HS-5 (cell line): ENCODE data around the gene AGAP1.

Experiments used
- DNase-seq: peaks from one replicate; pipeline ENCODE4 v3.0.0-alpha.2; 2012; ENCODE audit warnings: low read depth

Gene AGAP1

DNA sequence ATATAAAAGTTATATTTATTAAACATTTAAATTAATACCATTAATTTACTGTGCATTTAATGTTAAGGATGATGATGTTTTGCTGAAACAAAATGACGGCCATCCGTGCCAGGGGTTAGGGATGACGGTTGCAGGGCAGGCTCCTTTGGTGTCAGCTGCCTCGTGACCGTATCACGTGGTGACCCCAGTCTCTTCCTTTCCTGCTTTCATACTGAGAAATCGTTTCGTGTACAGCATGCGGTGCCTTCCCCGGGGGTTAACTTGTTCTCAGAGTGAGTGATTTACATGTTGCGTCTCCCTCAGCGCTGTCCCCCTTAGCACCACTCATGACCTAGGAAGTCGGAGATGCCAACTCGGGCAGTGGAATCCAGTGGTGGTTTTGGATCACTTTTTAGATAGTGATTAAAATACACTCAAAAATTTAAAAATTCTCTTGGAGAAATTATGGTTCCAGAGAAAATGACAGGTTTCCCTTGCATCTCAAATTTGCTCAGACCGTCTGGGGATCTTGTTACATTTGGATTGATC, 383.5 kb downstream of the AGAP1 start:
- no peak for DNase-seq

DNA sequence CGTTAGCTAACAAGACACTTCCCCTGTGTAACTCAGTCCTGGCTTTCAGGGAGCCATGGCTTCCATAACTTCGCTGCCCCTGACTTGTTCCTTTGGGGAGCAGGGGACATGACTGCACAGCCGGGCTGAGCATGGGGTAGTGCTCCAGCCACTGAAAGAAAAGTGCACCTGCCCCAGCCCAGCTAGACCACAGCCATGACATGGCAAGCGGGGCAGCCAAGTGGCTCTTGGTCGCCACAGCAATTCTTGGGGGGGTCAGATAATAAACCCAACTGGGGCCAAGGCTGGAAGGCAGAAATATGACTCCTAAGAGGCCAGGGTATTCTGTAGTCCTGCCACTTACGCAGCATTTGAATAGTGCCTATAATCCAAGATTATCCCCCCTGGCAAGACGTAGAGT, 385.3 kb downstream of the AGAP1 start:
- DNase-seq, result no peak

DNA sequence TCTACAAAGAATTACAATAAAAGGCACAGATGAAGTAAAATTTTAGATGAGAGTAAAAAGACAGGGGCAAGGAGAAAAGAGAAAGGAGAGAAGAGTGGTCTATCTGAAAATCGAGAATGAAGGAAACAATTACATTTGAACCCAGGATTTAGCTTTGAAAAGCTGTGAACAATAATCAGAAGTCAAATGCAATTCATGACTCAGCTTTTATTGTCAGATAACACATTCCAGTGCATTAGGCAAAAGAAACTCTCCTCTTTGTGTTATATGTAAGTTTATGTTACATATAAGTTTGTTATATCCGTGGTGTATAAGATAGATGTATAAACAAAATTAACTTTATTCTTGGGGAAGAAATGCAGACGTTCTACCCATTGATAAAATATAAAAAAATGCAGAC, 389.8 kb downstream of the AGAP1 start:
- DNase-seq, result no peak

DNA sequence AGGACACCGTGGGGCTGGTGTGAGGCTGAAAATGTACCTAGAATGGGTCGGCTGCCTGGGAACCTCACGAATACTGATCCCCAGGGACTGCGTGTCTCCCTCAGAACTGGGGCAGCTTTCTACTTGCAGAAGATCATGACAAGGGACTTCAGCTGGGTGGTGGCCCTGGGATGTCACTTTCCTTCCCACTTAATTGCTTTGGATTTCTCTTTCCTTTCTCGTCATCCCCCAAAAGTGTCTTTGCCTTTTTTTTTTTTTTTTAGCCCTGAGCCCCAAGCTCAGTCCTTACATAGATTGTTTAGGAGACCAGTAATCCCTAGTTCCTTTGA, 395.4 kb downstream of the AGAP1 start:
- no peak for DNase-seq

DNA sequence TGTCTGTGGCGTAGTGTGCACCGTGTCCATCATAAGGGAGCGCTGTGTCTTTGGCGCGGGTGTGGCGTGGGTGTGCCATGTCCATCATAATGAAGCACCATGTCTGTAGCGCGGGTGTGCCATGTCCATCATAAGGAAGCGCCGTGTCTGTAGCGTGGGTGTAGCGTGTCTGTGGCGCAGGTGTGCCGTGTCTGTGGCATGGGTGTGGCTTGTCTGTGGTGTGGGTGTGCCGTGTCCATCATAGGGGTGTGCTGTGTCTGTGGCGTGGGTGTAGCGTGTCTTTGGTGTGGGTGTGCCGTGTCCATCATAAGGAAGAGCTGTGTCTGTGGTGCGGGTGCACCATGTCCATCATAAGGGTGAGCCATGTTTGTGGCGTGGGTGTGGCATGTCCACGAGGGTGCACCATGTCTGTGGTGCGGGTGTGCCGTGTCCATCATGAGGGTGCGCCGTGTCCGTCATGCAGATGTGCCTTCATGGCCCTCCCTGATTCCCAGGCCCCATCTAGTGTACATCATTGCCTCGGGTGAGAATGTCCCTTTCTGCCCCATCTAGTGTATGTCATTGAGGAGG, 399.4 kb downstream of the AGAP1 start:
- DNase-seq, result no peak

DNA sequence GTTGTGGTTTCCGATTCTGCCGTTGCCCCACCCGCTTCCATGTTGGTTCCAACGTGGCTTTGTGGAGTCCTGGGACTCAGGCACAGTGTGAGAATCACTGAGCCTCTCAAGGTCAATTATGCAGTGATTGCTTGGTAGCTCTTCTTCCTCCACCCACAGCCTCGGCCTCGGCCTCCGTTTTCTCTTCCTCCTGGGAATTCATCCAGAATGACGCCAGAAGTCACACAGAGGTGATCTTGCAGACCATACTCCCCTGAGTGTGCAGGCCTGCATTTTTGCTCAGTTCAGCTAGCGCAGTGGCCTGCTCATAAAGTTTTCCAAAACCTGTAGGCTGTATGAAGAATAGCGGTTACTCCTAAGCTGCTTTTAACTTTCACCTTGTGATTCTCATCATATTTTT, 401.0 kb downstream of the AGAP1 start:
- DNase-seq, result no peak

DNA sequence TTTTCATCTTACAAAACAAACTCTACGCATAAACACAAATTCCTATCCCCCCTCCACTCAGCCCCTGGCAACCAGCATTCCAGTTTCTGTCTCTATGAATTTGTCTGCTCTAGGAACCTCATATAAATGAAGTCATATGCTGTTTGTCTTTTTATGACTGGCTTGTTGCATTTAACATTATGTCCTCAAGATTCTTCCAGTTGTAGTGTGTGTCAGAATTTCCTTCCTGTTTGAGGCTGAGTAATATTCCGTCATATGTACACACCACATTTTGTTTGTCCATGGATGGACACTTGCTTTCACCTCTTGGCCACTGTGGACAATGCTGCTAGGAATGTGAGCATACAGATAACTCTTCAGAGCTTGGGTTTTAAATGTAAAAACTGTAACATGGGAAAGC, 402.2 kb downstream of the AGAP1 start:
- DNase-seq, result no peak

DNA sequence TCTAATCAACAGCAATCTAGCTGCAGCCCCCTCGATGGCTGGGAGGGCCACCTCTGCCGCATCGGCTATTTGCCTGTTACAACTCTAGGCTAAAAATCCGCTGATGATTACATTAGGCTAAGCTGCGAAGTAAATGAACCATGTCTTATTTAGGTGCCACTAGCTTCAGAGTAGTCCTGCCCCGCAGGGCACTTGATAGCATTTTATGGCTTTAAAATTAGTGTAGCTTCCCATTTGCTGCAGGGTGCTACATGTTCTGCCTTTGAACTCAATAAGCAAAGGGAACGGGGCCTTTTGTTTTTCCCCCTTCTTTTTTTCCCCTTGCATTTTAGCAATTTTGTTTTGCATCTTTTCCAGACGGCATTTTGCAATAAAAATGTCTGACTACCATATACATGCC, 404.1 kb downstream of the AGAP1 start:
- DNase-seq, result no peak

DNA sequence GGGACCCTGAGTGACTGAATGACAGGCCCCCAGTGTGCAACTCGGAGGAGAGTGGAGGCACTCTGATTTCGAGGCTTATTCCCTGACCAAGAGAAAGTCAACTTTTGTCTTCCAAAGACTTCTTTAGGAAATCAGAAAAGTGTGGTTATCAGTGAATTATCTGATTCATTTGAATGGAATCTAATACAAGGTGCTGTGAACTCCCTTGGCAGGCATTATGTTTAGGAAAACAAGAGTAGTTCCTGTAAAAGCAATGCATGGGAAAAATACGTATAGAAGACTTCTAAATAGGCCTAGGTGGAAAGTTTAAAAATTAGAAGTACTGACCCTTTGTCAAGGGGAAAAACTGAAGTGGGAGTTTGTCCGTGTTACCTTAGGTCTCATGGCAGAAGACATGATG, 404.9 kb downstream of the AGAP1 start:
- no peak for DNase-seq

DNA sequence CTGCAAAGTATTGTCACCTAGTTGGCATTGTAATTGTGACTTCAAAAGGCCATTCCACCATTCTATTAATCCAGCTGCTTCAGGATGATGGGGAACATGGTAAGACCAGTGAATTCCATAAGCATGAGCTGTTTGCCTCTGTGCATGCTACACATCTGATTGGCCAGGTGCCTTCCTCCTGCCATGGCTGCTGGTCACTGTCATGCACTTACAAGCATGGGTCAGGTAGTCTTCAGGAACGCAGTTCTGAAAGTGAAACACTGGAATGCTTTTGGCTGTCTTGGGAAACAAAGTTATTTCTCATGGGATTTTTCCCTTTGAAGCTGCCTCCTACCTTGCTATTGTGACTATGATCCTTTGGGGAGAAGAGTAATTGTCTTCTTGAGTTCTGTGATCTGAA, 406.8 kb downstream of the AGAP1 start:
- no peak for DNase-seq

DNA sequence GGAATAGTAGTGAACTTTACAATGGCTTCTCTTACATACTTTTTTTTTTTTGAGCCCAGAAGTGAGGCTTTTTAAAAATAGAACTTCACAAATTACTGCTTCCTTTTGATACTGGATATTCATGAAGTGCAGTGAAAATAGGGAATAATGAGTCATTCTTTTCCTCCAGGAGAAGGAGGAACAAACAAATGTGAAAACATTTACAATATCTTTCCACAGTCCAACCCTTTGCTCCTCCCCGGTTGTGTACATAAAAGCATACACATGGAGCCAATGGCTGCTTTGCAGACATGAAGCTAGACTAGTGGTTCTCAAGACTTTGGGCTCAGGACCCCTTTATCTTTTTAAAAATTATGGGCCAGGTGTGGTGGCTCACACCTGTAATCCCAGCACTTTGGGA, 407.4 kb downstream of the AGAP1 start:
- no peak for DNase-seq

DNA sequence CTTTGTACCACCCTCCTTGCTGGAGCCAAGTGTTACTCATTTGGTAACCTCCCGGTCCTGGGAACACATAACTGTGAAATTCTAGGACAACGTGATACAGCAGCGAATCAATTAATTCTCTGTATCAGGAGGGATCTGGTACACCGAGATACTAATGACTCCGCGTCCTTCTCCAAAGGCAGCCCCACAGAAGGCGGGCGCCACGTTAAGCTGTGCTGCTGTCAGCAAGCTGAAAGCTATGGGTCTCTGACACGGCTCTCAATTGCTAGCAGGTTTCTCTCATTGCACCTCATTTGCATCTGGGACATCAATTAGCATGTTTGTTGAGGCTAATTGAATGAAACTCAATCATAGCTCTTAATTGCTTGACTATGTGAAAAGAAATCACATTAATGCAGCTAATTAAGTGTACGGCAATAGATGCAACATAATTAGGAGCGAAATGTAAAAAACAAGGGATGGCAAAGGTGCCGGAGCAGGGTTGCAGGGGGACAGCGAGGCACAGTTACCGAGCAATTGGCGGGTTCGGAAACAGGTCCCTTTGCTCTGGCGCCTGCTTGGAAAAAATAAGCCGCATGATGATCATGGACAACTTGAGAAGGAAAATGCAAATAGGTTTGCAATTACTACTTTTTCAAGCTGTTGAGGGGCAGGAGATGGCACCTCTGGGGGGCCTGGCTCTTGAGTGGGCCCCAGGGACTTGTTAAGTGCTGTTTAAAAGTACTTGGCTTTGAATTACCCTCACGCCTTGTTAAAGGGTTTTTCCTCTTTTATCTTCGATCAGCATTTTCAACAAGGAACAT, 410.1 kb downstream of the AGAP1 start:
- DNase-seq, result no peak

DNA sequence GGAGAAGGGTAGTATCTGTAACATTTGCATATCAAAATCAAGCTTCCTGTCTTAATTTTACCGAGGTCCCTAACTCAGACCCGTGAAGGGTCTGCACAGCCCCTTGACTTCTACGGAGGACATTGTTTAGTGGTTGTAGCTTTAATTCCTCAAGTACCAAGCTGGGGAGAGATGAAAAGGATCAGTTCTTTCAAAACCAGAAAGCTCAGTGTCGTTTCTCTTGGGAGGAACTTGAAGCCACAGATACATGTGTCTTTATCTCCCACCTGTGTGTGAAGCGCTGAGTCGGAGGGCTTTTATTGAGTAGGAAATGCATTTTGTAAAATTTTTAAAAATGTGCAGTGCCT, 410.7 kb downstream of the AGAP1 start:
- DNase-seq, result no peak

DNA sequence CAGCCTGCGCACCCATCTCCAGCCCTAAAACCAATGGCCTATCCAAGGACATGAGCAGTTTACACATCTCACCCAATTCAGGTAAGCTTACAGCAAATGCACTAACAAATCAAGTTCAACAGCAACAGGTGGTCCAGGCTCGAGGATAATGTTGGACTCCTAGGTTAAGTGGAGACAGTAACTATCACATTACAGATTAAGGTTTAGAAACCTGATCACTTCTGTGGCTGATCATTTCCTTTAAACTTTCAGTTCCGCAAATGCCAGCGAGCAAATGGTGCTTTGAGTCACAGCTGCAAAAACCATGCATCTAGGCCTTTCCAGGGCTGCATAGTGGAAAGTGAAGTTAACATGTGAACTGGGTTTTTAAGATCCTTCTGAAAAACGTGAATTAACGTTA, 415.0 kb downstream of the AGAP1 start:
- no peak for DNase-seq

DNA sequence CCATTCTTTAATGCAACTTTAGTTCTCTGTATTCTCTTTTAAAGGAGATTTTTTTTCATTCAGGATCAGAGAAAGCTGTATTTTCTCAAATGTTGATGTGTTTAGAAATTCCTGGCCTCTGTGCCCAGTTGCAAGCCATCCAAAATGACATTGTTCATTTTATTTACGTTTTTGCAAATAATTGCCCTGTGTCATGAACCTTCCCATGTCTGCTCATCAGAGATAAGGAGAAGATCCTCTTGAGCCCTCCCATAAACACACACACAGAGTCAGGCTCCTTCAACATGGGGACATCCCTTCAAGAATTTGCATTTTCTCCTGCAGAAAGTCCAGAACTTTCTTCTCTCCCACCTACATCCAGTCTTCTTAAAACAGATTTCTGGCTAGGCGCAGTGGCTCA, 415.5 kb downstream of the AGAP1 start:
- no peak for DNase-seq

DNA sequence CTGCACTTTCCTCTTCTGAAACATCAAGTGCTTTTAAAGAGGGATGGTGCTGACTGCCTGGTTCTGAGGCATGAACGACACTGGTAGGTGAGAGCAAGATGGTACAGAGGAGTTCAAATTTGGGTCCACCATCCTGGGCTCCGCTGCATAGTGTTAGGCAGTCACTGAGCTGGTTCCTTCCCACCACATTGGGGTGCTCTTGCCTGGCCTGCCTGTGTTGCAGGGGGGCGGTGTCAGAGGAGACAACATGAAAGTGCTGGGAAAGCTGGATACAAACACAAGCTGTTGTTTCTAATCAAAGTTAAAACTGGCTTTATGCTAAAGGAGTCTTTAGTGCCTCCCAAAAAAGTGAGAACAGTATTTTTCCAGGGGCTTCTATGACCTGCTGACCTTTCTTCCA, 416.2 kb downstream of the AGAP1 start:
- no peak for DNase-seq

DNA sequence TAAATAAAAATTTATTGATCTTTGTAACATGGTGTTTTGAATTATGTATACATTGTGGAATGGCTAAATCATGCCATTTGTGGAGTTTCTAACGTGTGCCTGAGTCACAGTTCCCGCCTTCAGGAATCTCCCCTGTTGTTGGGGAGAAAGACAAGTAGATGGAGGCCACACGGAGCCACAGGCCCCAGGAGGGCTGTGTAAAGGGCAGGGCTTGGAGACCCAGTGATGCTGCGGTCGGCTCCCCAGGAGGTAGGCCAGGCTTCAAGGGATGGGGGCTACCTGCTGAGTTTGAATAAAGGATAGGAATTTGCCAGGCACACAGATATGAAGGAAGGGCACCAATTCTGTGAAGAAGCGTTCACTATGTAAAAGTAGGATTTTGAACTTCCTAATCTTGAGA, 417.3 kb downstream of the AGAP1 start:
- DNase-seq, result no peak

DNA sequence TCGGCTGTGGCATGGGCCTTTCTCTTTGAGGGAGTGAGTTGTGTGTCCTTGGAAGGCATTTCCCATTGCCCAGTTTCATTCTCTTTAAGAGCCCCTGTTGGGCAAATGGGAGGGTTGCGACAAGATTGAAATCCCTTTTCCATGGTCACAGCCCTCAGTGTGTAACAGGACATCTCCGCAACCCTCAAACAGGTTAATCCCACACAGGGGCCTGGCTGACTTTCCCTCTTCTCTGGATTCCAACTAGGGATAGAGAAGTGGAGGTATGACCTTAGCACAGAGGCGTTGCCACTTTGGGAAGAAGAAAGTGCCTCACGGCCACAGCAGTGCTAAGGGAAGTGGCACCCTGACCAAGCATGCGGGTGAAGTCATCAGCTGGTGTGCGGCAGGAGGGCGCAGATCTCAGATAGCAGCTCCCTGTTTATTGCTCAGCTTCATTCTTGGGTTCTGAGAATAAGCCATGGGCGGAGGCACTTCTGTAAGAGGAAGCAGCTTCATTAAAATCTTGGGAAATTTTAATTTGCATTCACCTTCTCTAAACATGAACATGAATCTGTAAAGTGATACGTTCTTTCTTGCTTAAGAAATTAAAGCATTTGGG, 417.9 kb downstream of the AGAP1 start:
- DNase-seq, result no peak

DNA sequence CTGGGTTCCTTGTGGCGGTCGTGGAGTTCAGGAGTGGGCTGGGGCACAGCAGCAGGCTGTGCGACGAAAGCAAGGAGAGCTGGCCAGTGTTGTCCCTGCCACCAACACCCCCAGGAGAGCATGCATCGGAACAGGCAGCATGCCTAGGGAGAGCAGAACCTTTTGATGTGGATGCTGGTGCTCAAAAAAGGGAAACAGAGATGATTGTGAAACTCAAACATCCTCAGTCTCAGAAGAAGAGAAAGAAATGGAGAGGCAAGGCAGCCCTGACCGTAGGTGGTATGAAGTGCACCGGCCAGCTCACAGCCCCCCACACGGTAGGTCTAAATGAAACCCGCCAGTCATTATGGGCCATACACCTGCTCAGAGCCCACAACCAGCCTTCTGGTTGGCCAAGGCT, 420.9 kb downstream of the AGAP1 start:
- no peak for DNase-seq

DNA sequence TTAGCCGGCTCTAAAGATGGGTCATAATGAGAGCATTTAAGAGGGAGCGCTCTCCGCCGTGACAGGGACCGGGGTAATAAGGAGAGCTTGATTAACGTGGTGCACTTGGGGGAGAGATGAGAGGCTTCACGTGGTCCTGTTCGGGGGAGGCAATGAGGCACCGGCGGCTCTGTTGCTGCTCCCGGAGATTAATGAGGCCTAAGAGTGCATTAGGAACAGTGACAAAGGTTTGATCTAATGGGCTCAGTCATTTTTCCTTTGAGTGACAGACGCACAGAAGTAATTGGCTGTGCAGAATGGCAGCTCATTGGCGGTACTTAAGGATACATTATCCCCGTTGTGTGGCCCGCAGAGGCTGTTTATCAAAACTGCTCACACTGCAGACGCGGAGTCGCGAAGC, 423.7 kb downstream of the AGAP1 start:
- no peak for DNase-seq

DNA sequence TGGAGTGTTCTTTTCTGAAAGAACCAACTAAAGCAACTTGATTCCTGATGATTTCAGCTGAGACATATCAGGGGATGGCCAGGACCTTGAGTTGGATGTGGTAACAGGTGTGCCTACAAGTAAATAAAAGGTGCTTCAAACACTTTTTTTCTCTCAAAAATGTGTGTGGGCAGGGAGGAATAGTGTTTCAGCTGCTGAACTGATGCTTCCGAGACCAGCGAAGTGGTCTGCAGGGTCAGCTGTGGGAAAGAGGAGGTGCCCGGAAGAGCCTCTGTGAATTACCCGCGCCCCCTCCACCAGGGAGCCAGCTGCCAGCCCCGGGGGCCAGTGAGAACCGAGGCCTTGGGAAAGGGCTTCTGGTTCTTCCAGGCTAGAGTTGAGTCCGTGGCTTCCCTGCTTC, 425.0 kb downstream of the AGAP1 start:
- no peak for DNase-seq

DNA sequence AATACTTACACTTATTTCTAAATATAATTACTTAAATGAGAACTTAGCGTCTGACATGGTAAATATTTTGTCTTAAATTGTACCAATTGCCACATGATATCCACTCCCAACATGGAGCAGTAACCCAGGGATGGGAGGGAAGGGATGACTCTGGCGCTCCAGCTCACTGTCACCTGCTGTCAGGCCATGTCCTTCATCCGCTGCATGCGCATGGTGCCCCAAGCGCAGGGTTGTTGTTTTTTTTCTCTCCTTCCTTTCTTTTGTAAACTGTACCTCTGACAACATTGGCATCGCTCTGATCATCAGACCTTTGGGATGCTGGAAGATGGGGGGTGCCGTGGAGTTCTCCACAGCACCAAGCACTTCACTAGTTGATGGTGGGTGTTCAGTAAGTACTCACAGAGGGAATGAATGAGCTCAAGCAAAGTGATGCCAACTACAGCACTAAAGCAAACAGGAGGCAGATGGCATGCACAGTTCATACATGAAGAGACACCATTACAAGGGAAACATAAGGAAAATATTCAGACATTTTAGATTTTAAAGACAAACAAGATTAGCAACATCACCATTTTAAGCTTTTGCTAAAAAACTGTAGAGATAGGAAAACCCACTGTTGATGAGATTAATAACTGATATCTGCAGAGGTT, 426.5 kb downstream of the AGAP1 start:
- no peak for DNase-seq

DNA sequence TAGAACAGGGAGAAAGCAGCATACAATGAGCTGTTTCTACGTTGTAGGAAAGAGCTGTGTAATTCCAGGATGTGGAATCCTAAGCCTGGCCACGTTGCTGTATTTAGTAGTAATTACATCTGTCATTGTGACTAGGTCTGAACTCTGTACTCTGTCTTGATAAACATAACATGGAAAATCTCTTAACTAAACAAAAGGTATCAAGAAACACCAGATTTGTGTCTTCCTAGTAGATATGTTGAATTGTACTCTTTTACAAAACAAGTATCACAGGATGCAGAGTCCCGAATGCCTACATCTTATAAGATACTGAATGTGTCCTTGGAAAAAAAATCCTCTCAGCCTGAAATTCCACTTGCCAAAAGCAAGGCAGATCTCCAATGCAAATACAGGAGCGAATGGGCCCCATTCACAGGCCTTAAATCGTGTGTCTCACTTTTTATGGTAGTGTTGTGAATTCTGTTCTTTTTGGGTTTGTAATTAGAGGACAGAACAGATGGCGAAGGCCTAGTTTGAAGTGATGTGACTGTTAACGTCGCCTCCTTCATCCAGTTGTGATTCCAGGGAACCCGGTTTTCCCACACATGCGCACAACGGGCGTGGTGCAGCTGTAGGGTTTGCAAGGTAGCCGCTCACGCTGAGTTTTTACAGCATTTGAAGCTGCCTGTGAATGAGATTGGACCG, 427.8 kb downstream of the AGAP1 start:
- no peak for DNase-seq
